LoVo (cell line): ENCODE results near the gene OSBPL5.
"Not testable (repeated sequence)": the region's sequence is repeated elsewhere in the genome, so short reads cannot be mapped to it uniquely, and the experiment has no call there.

ENCODE experiments used
- DNase-seq: peaks from one replicate; pipeline ENCODE4 v3.0.0-alpha.2; 2016; ENCODE audit warnings: low spot score

OSBPL5 gene

GRCh38 chr11:3080733-3081385 is 84.3 kb downstream of the OSBPL5 start:
- DNase-seq, result no peak

GRCh38 chr11:3080104-3080503 is 85.0 kb downstream of the OSBPL5 start:
- DNase-seq, result no peak

DNA sequence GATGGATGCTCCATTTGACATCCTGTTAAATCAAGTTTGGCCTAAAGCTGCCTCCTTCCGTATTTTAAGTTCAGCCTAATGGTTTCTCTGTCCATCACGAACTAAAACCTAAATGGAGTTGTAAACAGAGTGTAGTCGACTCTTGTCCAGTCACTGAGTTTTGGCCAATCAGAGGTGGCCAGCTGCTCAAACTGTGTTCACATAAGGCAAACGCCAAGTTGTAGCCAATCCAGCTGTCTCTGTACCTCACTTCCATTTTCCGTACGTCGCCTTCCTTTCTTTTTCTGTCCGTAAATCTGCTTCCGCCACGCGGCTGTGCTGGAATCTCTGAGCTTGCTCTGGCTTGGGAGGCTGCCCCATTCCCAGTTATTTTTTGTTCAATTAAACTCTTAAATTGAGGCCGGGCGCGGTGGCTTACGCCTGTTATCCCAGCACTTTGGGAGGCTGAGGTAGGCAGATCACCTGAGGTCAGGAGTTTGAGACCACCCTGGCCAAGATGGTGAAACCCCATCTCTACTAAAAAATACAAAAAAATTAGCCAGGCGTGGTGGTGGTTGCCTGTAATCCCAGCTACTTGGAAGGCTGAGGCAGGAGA is 87.2 kb downstream of the OSBPL5 start:
- DNase-seq, result no peak

- DNase-seq, result no peak
Measured at GRCh38 chr11:3077189-3077836, 87.8 kb downstream of the OSBPL5 start.

DNA sequence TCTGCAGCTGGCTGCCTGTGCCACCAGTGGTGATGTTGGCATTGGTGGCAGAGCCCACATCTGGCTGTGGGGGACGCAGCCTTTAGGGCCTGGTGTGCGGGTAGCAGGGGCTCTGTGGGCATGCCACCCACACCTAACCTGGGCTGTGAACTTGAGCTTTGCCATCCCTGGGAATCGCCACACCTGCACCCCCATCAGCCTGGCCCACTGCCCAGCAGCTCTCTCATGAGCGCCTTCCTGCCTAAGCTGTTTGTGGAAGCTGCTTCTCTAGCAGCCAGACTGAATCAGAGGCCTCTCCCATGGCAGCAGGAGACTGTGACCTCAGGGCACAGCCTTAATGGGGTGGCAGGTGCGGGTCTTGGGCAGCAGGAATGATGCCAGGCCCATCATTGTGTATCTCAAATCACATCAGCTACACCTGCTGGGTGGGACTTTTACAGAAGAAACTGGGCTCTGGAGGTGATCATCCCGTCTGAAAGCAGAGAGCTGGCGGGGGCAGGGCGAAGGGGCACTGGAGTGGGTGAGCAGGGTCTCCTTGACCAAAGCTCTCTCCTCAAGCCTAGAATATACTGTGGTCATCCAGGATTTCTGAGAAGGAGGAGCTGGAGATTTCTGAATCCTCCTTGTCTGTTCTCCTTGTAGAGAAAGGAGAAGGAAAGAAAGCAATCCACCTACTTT is 90.1 kb downstream of the OSBPL5 start:
- no peak for DNase-seq

GRCh38 chr11:3073029-3073435 is 92.1 kb downstream of the OSBPL5 start:
- DNase-seq, result no peak

DNA sequence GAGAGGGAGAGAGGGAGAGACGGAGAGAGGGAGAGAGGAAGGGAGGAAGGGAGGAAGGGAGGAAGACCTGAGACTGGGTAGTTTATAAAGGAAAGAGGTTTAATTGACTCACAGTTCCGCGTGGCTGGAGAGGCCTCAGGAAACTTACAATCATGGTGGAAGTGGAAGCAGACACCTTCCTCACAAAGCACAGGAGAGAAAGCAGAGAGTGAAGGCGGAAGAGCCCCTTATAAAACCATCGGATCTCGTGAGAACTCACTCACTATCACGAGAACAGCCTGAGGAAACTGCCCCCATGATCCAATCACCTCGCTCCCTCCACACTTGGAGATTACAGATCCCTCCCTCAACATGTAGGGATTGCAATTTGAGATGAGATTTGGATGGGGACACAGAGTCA is 95.7 kb downstream of the OSBPL5 start:
- no peak for DNase-seq

DNA sequence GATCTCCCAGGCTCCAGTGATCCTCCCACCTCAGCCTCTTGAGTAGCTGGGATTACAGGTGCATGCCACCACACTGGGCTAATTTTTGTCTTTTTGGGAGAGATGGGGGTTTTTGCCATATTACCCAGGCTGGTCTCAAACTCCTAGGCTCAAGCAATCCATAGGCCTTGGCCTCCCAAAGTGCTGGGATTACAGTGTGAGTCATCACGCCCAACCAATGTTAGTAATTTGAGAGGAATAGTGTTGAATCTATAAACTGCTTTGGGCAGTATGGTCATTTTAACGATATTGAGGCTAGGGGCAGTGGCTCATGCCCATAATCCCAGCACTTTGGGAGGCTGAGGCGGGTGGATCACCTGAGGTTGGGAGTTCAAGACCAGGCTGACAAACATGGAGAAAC is 98.8 kb downstream of the OSBPL5 start:
- not testable (repeated sequence) for DNase-seq

GRCh38 chr11:3064709-3065108 is 100.4 kb downstream of the OSBPL5 start:
- DNase-seq, result not testable (repeated sequence)

- not testable (repeated sequence) for DNase-seq
Measured at GRCh38 chr11:3063876-3064275, 101.2 kb downstream of the OSBPL5 start.

DNA sequence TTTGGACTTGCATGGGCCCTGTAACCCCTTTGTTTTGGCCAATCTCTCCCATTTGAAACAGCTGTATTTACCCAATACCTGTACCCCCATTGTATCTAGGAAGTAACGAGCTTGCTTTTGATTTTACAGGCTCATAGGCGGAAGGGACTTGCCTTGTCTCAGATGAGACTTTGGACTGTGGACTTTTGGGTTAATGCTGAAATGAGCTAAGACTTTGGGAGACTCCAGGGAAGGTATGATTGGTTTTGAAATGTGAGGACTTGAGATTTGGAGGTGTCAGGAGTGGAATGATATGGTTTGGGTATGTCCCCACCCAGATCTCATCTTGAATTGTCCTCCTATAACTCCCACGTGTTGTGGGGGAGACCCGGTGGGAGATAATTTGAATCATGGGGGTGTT is 101.7 kb downstream of the OSBPL5 start:
- not testable (repeated sequence) for DNase-seq

DNA sequence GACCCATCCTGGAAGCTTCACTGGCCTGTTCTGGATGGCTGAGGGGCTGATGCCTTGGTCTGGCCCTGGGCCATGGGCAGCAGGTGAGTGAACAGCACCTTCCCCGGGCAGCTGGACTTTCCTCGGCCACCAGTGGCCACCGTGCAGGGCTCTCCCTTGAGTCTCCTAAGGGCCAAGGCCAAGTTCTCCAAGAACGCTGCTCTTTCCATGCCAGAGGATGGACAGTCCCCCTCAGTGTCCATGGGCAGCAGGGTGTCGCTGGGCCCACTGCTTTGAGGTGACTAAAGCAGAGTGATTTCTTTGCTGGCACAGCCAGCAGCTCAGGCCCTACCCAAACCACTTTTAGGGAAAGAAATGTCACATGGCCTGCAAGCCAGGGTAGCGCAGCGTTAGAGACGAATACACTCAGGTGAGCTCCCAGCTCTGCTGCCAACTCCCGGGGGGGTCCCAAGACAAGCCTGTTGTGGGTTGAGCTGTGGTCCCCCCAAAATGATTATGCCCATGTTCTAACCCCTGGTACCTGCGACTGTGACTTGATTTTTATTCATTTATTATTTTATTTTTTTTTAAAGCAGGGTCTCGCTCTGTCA is 104.6 kb downstream of the OSBPL5 start:
- DNase-seq, result no peak

DNA sequence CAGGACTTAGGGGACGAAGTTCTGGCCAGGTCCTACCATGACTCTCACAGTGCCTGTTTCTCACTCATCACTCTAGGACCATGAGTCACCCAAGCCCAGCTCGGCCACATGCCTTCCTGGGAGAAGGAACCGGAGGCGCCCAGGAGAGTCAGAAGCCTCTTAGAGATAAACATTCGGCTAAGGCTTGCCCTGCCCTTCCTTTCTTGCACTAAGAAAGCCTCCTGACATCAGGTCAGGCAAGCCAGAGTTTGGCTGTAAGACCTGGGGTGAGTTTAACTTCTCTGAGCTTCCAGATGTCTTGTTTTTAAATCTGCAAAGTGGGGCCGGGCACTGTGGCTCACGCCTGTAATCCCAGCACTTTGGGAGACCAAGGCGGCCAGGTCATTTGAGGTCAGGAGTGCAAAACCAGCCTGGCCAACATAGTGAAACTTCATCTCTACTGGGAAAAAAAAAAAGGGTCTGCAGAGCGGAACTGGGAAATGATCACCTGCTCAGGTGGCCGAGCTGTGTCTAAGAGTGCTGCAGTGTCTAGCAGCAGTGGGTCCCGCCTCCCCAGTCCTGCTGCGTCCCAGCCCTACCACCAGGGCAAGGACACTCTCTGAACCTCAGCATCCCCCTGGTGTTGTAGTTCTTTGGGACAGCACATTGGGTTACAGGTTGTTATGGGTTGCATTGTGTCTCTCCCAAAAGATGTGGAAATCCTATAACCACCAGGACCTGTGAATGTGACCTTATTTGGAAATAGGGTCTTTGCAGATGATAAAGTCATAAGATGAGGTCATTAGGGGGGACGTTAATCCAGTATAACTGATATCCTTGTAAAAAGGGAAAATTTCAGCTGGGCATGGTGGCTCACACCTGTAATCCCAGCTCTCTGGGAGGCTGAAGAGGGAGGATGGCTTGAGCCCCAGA is 106.1 kb downstream of the OSBPL5 start:
- no peak for DNase-seq

DNA sequence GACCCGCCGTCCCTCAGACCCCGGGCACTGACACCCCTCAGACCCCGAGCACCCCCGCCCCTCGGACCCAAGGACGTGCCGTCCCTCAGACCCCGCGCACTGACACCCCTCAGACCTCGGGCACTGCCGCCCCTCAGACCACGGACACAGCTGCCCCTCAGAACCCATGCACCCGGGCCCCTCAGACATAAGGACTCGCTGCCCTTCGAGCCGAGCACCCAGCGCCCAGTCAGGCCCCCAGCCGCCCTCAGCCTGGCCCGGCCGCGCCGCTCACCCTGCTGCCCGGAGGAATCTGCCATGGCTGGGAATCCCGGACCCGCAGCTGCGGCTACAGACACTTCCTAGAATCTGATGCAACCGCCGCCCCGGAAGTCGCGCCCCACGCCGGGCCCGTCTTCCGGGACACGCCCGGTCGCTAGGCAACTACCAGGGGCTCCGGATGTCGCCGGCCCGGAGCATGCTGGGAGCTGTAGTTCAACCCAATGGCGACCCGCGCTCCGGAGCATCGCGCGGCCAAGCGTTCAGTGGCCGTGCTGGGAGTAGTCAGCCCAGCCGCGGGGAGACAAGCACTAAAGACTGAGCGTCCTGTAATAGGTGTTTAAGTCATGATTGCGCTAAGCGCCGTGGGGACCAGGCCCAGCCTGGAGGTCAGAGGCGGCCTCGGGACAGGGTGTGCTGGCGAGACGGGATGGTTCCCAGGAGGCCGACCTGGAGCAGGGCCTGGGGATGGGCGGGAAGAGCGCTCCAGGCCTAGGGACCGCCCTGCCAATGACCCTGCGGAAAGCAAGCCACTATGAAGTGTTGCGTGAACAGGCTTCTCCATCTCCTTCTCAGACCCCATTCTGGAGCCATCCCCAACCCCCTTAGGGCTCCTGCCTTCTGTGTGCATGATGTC is 107.8 kb downstream of the OSBPL5 start, which contains the start of gene CARS1:
CARS1 (minus strand) TSS at position 355 of the 895 bp plus-strand sequence; CDS start at position 299, 56 bp downstream.
- DNase-seq, result peak; percentile 95

DNA sequence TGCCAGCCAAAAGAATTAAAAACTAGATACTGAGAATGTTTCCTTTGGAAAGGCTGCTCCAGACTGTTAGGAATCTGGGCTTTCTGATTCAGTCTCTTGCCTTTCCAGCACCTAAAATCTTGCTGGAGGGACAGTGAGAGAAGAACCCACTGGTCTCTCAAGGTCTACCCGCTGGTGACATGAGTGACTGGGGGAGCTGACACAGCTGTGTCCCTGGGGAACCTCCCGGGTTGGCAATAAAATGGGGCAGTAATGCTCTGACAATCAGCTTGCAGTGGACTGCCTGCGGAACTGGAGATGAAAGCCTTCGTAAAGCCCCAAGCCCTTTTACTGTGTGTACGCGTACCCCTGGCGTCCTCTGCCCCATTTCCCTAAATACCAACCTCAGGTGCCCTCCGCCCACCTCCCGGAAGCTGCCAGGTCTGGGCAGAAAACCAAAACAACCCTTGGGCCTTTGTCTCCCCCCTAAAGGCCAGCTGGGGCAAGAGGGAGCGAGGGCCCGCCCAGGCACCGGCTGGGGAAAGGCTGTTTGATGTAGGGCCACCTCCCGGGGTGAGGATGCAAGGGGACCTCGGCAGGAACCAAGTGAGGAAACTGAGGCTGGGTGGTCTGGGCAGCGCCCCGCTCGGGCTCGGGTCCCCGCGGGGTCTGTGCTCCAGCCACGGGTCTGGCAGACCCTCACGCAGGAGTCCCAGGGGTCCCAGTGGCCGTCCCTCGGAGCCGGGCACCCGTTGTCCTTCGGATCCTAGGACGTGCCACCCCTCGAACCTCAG is 108.6 kb downstream of the OSBPL5 start:
- peak; percentile 1 for DNase-seq

GRCh38 chr11:3055891-3056290 is 109.2 kb downstream of the OSBPL5 start:
- DNase-seq, result no peak

GRCh38 chr11:3052567-3052966 is 112.5 kb downstream of the OSBPL5 start:
- no peak for DNase-seq

DNA sequence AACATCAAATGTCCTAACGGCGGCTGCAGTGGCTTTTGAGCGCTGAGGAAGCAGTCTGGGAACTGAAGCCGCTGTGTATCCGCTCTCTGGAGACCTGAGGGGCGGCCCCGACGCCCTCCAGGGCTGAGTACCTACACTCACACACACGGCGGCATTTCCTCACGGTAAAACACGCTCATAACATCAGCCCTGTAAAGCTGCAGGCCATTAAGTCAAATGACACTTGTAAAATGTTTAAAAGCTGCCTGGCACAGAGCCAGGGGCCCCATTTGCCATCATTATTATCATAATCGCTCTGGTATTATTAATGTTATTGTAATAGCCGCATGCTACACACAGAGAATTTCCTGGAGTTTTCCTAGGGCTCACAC is 113.0 kb downstream of the OSBPL5 start:
- no peak for DNase-seq
